Measurements from ENCODE around the gene FITM1. TPM values are rescaled to one million over a fixed set of nuclear protein-coding genes. Genes with fewer than 3 reads are reported as not detected.

Gene FITM1
- total and polyA plus RNA-seq, 2 donors (not counting 3 experiments of a cell fraction or from before 2014, with no cell fraction given): 0.54 TPM; not detected in 1

GRCh38 chr14:24127673-24128072, 2.8 kb upstream of the FITM1 start:
- Histone ChIP-seq H3K9me3 (replicated peaks; ENCODE audit: control insufficient read depth, insufficient read depth, low read length) (no peaks in the 10 kb centered on the region), H3K27me3 (ENCODE audit: control insufficient read depth in 2 of 2, insufficient read depth in 2 of 2, low read length in 2 of 2) (no peaks in the 10 kb centered on the region), H3K79me2 (ENCODE audit: control insufficient read depth, insufficient read depth, low read length) (no peaks in the 10 kb centered on the region), H3K9ac (replicated peaks; ENCODE audit: extremely low read depth, insufficient read depth, low read length) (no peak overlapping the region), H3K4me3 (replicated peaks in 1 of 3; ENCODE audit: insufficient read depth in 1 of 3, low read depth in 1 of 3, low read length in 3 of 3) (no peak overlapping the region), H3K9me1 (replicated peaks; ENCODE audit: control insufficient read depth, extremely low read depth, insufficient read depth, low read length) (no peaks in the 10 kb centered on the region), H3K27ac (ENCODE audit: insufficient read depth, low read depth, low read length) (no peak overlapping the region), H3K4me2 (ENCODE audit: insufficient read depth, low read length) (no peak overlapping the region), H4K20me1 (replicated peaks; ENCODE audit: control insufficient read depth, extremely low read depth, insufficient read depth, low read length) (no peaks in the 10 kb centered on the region), H3K4me1 (ENCODE audit: control insufficient read depth, extremely low read depth, insufficient read depth, low read length) (no peaks in the 10 kb centered on the region), H3K36me3 (ENCODE audit: control insufficient read depth in 2 of 2, extremely low read depth in 1 of 2, insufficient read depth in 2 of 2, low read length in 2 of 2) (peaks cover 2 to 10% of the 10 kb centered on the region in 2 experiments), H2AFZ (ENCODE audit: low read depth, low read length) (no peak overlapping the region)
- ChIA-PET POLR2A (no interaction called here), CTCF (no interaction called here)
- DNase-seq (ENCODE audit: low read depth, low spot score) (no peak), FAIRE-seq (no peak)
- TF ChIP-seq POLR2A (IDR thresholded peaks at IDR 0.05; ENCODE audit: low read depth, low read length) (no peak), MYC (IDR thresholded peaks at IDR 0.05; ENCODE audit: low read depth, low read length) (no peak), FOS (IDR thresholded peaks at IDR 0.05; ENCODE audit: borderline replicate concordance, insufficient read depth, low read length) (no peak), JUN (IDR thresholded peaks at IDR 0.05; ENCODE audit: borderline replicate concordance, insufficient read depth, insufficient read length, low read depth) (no peak), GATA2 (IDR thresholded peaks at IDR 0.05; ENCODE audit: insufficient read depth, insufficient read length, low read depth, low read length) (no peak), POLR2AphosphoS5 (IDR thresholded peaks at IDR 0.05; ENCODE audit: insufficient read depth, low read depth, low read length) (no peak), EZH2 (IDR thresholded peaks at IDR 0.05; ENCODE audit: borderline replicate concordance, low read depth, low read length, severe bottlenecking) (no peak)
- TF ChIP-seq, protein P1, sequence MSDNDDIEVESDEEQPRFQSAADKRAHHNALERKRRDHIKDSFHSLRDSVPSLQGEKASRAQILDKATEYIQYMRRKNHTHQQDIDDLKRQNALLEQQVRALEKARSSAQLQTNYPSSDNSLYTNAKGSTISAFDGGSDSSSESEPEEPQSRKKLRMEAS (IDR thresholded peaks at IDR 0.05; ENCODE audit: insufficient read depth, insufficient read length): no peak
- TF ChIP-seq, protein P2, sequence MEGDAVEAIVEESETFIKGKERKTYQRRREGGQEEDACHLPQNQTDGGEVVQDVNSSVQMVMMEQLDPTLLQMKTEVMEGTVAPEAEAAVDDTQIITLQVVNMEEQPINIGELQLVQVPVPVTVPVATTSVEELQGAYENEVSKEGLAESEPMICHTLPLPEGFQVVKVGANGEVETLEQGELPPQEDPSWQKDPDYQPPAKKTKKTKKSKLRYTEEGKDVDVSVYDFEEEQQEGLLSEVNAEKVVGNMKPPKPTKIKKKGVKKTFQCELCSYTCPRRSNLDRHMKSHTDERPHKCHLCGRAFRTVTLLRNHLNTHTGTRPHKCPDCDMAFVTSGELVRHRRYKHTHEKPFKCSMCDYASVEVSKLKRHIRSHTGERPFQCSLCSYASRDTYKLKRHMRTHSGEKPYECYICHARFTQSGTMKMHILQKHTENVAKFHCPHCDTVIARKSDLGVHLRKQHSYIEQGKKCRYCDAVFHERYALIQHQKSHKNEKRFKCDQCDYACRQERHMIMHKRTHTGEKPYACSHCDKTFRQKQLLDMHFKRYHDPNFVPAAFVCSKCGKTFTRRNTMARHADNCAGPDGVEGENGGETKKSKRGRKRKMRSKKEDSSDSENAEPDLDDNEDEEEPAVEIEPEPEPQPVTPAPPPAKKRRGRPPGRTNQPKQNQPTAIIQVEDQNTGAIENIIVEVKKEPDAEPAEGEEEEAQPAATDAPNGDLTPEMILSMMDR (IDR thresholded peaks at IDR 0.05; ENCODE audit: extremely low read depth in 1 of 2, insufficient read depth in 1 of 2, low read depth in 1 of 2, low read length in 2 of 2): no peak
- intact Hi-C loops (cut with micrococcal nuclease) (no loop called here), dilution Hi-C loops (cut with MboI; ENCODE audit: extremely low pct_ligation_motif_present, low sequenced_read_pairs) (no loop called here)
- no TSS peak for BruUV-seq (replicated peaks)
